Activated CD8-positive, alpha-beta T cell treated with anti-CD3 and anti-CD28 coated beads for 36 hours (primary cell): ENCODE data around the gene PON3. TPM values are rescaled to one million over a fixed set of nuclear protein-coding genes. Genes with fewer than 3 reads are reported as not detected.
A peak's percentile ranks its signal among the peaks of the same experiment; 100 is the strongest.

ENCODE experiments used
- ATAC-seq: fragments of 200-7000 bp; cut with Tn5 transposase; one replicate; pipeline ENCODE4 v1.10.0; 2021; ENCODE audit warnings: mild to moderate bottlenecking, moderate library complexity
- CTCF ChIA-PET: fragments of 350-600 bp; sonication (Branson Sonifier 250); formaldehyde crosslinking; loops from one replicate; lab custom pipeline; 2021; ENCODE audit warnings: antibody characterized with exemption; lab: Charles Lee
- POLR2A ChIA-PET: fragments of 350-600 bp; sonication (Branson Sonifier 250); formaldehyde crosslinking; loops from one replicate; lab custom pipeline; 2021; ENCODE audit warnings: antibody characterized with exemption; lab: Charles Lee
- DNase-seq: peaks from one replicate; pipeline ENCODE4 v3.0.0-alpha.2; 2020
- H3K27ac Mint-ChIP-seq: one replicate; pipeline ENCODE4 v1.8.0; 2021; ENCODE audit warnings: mild to moderate bottlenecking, mixed read lengths
- H3K27me3 Mint-ChIP-seq: one replicate; pipeline ENCODE4 v1.8.0; 2021; ENCODE audit warnings: mixed read lengths
- H3K36me3 Mint-ChIP-seq: one replicate; pipeline ENCODE4 v1.8.0; 2021; ENCODE audit warnings: low read depth, mixed read lengths
- H3K4me1 Mint-ChIP-seq: one replicate; pipeline ENCODE4 v1.8.0; 2021; ENCODE audit warnings: low read depth, mixed read lengths
- H3K4me3 Mint-ChIP-seq: one replicate; pipeline ENCODE4 v1.8.0; 2021; ENCODE audit warnings: mild to moderate bottlenecking, moderate library complexity, mixed read lengths
- H3K9me3 Mint-ChIP-seq: one replicate; pipeline ENCODE4 v1.8.0; 2021; ENCODE audit warnings: mixed read lengths
- CTCF ChIP-seq: fragments of 200-600 bp; IDR thresholded peaks from one replicate; pipeline ENCODE4 v1.8.0; 2022; ENCODE audit warnings: antibody characterized with exemption, mild to moderate bottlenecking
- intact Hi-C: fragments of 100-400 bp; cut with micrococcal nuclease; formaldehyde crosslinking; loops from one replicate; pipeline ENCODE4 v1.10.0; 2022
- total RNA-seq, 2 experiments: library from RNA; stranded (reverse); gene quantifications; one replicate each; pipeline ENCODE4 v1.2.3, GENCODE V29; 2021

The PON3 gene
- total RNA-seq, 2 experiments from 2014 or later, result not detected

- ChIA-PET POLR2A (no interaction called here), CTCF (no interaction called here)
- no peak within 1 kb of the TSS for H3K4me3 Mint-ChIP-seq
- no peak for TF ChIP-seq CTCF
- no peak within 1 kb of the TSS for H3K27ac Mint-ChIP-seq
- DNase-seq, result peak; percentile 6
- no peaks in the 10 kb centered on the region for H3K36me3 Mint-ChIP-seq
- no peak for ATAC-seq
- peaks cover 12% of the 10 kb centered on the region for H3K27me3 Mint-ChIP-seq
- intact Hi-C loops, result no loop called here
- H3K4me1 Mint-ChIP-seq, result peaks cover 3% of the 10 kb centered on the region
- no peaks in the 10 kb centered on the region for H3K9me3 Mint-ChIP-seq
These were observed 71.7 kb downstream of the PON3 start, which contains the start of gene PON1 for GRCh38 chr7:95324431-95324830. PON1 (minus strand) TSS chr7:95324532; CDS start chr7:95324475, 57 bp downstream.

GRCh38 chr7:95323410-95324129 is 72.6 kb downstream of the PON3 start:
- Mint-ChIP-seq H3K4me1 (peaks cover 3% of the 10 kb centered on the region), H3K4me3 (no peak overlapping the region), H3K27me3 (peaks cover 12% of the 10 kb centered on the region), H3K9me3 (no peaks in the 10 kb centered on the region), H3K27ac (no peak overlapping the region), H3K36me3 (no peaks in the 10 kb centered on the region)
- no peak for ATAC-seq
- intact Hi-C loops, result no loop called here
- no peak for TF ChIP-seq CTCF
- DNase-seq, result no peak
- POLR2A ChIA-PET, result no interaction called here
- CTCF ChIA-PET, result no interaction called here

GRCh38 chr7:95322854-95323253 is 73.3 kb downstream of the PON3 start:
- CTCF ChIA-PET, result no interaction called here
- Mint-ChIP-seq H3K9me3 (no peaks in the 10 kb centered on the region), H3K27ac (no peak overlapping the region), H3K36me3 (no peaks in the 10 kb centered on the region), H3K27me3 (peaks cover 12% of the 10 kb centered on the region), H3K4me3 (no peak overlapping the region), H3K4me1 (peaks cover 3% of the 10 kb centered on the region)
- no peak for TF ChIP-seq CTCF
- no peak for ATAC-seq
- DNase-seq, result no peak
- POLR2A ChIA-PET, result no interaction called here
- intact Hi-C loops, result no loop called here

GRCh38 chr7:95322396-95322795 is 73.8 kb downstream of the PON3 start:
- Mint-ChIP-seq H3K36me3 (no peaks in the 10 kb centered on the region), H3K27ac (no peak overlapping the region), H3K4me1 (peaks cover 3% of the 10 kb centered on the region), H3K9me3 (no peaks in the 10 kb centered on the region), H3K27me3 (peaks cover 12% of the 10 kb centered on the region), H3K4me3 (no peak overlapping the region)
- ATAC-seq (no peak), DNase-seq (no peak)
- intact Hi-C loops, result no loop called here
- ChIA-PET POLR2A (no interaction called here), CTCF (no interaction called here)
- TF ChIP-seq CTCF, result no peak

- ChIA-PET CTCF (no interaction called here), POLR2A (no interaction called here)
- DNase-seq (no peak), ATAC-seq (no peak)
- no peaks in the 10 kb centered on the region for H3K9me3 Mint-ChIP-seq
- H3K36me3 Mint-ChIP-seq, result no peaks in the 10 kb centered on the region
- no peak overlapping the region for H3K27ac Mint-ChIP-seq
- H3K4me1 Mint-ChIP-seq, result peaks cover 3% of the 10 kb centered on the region
- intact Hi-C loops, result no loop called here
- no peak for TF ChIP-seq CTCF
- H3K4me3 Mint-ChIP-seq, result no peak overlapping the region
- peaks cover 12% of the 10 kb centered on the region for H3K27me3 Mint-ChIP-seq
These were observed 74.5 kb downstream of the PON3 start for GRCh38 chr7:95321720-95322119.
